Activated naive CD4-positive, alpha-beta T cell treated with anti-CD3 and anti-CD28 coated beads, Interleukin-2, amount 50 U/mL, for 24 hours (primary cell): ENCODE data around the gene ALMS1.

Experiments
- H3K27ac Mint-ChIP-seq: one replicate; pipeline ENCODE4 v1.8.0; 2021; ENCODE audit warnings: mild to moderate bottlenecking, mixed read lengths
- H3K27me3 Mint-ChIP-seq: one replicate; pipeline ENCODE4 v1.8.0; 2021; ENCODE audit warnings: mixed read lengths
- H3K36me3 Mint-ChIP-seq: one replicate; pipeline ENCODE4 v1.8.0; 2021; ENCODE audit warnings: mixed read lengths
- H3K4me1 Mint-ChIP-seq: one replicate; pipeline ENCODE4 v1.8.0; 2021; ENCODE audit warnings: mixed read lengths
- H3K4me3 Mint-ChIP-seq: one replicate; pipeline ENCODE4 v1.8.0; 2021; ENCODE audit warnings: mild to moderate bottlenecking, mixed read lengths
- H3K9me3 Mint-ChIP-seq: one replicate; pipeline ENCODE4 v1.8.0; 2021; ENCODE audit warnings: mixed read lengths

ALMS1 gene

DNA sequence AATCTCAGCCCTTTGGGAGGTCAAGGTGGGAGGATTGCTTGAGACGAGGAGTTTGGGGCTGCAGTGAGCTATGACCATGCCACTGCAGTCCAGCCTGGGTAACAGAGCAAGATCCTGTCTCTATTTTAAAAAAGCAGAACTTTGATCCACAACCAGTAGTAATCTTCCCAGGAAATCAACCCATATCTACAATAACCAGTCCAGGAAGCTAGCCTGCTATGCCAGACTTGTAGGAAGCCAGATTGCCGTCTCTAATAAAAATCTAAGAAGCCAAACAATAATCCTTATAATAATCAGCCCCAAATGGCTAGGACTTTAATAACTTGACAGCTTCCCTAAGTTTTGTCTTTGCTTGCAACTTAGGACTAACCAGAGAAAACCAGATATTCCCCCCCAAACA lies 9.0 kb upstream of the ALMS1 start:
- Mint-ChIP-seq H3K27me3 (peaks cover 22% of the 10 kb centered on the region), H3K9me3 (peaks cover 11% of the 10 kb centered on the region), H3K27ac (no peak overlapping the region), H3K4me3 (no peak overlapping the region), H3K4me1 (no peaks in the 10 kb centered on the region), H3K36me3 (peaks cover 3% of the 10 kb centered on the region)

DNA sequence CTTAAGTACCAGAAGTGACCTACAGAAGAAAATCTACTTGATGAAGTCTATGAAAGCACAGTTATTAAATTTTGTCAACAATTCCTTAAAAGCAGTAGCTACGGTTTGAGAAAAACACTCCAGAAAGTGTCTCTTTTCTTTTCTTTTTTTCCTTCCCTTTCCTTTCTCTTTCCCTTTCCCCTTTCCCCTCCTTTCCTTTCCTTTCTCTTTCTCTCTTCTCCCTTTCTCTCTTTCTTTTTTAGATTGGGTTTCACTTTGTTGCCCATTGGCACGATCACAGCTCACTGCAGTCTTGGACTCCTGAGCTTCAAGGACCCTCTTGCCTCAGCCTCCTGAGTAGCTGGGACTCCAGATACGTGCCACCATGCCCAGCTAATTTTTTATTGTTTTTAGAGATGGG lies 2.6 kb upstream of the ALMS1 start:
- peaks cover 23% of the 10 kb centered on the region for H3K4me1 Mint-ChIP-seq
- no peak overlapping the region for H3K4me3 Mint-ChIP-seq
- no peaks in the 10 kb centered on the region for H3K36me3 Mint-ChIP-seq
- H3K9me3 Mint-ChIP-seq, result no peaks in the 10 kb centered on the region
- no peak overlapping the region for H3K27ac Mint-ChIP-seq
- H3K27me3 Mint-ChIP-seq, result no peaks in the 10 kb centered on the region

DNA sequence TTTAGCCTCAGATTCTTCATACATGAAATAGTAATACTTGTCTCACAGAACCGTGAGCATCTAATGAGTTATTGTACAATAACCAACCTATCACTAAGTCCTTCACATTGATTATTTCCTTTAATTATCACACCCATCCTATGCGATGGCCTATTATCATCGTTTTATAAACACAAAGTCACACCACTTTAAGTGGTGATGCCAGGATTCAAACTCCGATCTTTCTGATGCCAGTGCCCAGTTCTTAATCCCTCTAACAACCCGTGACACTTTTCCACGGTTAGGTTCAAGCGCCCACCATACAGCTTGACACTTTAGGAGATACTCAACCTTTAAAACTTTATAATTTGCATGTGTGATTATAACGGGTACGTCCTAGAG lies 523 bp upstream of the ALMS1 start:
- no peaks in the 10 kb centered on the region for H3K36me3 Mint-ChIP-seq
- H3K9me3 Mint-ChIP-seq, result no peaks in the 10 kb centered on the region
- peaks cover 32% of the 10 kb centered on the region for H3K4me1 Mint-ChIP-seq
- no peaks in the 10 kb centered on the region for H3K27me3 Mint-ChIP-seq
- H3K27ac Mint-ChIP-seq, result peak overlapping the region; percentile 91
- H3K4me3 Mint-ChIP-seq, result peak overlapping the region; percentile 89

DNA sequence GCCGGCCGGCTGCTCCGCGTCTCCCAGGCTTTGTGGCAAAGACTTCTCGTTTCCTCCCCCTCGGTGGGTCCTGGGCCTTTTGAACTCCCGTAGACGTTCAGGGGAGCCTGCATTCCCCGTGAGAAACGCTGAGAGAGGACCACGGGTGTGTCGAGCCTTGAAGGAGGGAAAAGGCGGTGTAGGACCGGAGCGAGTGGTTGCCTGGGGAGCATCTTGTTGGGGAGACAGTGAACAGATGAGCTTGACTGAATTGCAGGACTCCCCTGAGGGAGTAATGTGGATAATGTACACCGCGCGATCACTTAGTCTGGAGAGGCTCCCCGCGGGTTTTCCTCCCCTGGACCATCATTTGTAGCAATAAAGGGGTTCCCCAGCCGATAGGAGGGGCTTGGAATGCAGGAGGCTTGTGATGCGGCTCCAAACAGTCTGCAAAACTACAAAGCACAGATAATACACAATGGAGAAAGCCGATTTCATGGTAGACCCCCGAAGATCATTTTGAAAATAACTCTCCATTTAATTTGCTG lies 769 bp downstream of the ALMS1 start:
- H3K9me3 Mint-ChIP-seq, result no peaks in the 10 kb centered on the region
- H3K27me3 Mint-ChIP-seq, result no peaks in the 10 kb centered on the region
- peak overlapping the region; percentile 89 for H3K4me3 Mint-ChIP-seq
- H3K4me1 Mint-ChIP-seq, result peaks cover 36% of the 10 kb centered on the region
- peak overlapping the region; percentile 63 for H3K27ac Mint-ChIP-seq
- H3K36me3 Mint-ChIP-seq, result no peaks in the 10 kb centered on the region

DNA sequence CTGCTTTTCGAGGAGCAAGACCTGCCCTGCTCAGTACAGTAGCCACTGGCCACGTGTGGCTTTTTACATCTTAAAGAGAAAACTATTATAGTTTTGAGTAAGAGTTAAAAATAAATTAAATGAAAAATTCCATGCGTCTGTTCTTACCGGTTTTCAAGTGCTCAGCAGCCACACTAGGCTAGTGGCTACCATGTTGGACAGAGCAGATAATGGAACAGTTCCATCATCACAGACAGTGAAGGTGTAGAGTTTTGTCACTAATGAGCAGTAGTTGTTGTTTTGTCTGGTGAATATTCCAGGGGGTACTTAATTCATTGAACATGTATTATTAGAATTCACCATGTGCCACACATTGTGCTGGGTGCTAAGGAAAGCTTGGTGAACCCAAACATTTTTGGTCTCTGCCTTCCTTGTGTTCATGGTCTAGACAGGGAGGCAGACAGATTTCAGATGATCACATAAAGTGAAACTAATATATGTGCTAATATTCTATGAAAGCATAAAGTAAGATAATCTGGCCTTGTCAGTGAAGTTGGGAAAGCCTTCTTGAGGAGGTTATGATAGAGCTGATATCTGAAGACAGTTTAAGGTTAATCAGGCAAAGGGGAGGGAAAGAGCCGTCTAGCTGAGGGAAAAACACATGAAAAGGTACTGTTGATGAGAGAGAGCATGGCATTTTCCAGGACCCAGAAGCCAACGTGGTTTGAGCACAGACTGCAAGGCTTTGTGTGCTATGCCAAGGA lies 1.4 kb downstream of the ALMS1 start:
- H3K27me3 Mint-ChIP-seq, result no peaks in the 10 kb centered on the region
- no peaks in the 10 kb centered on the region for H3K36me3 Mint-ChIP-seq
- H3K4me3 Mint-ChIP-seq, result peak overlapping the region; percentile 89
- no peaks in the 10 kb centered on the region for H3K9me3 Mint-ChIP-seq
- H3K27ac Mint-ChIP-seq, result no peak overlapping the region
- H3K4me1 Mint-ChIP-seq, result peaks cover 40% of the 10 kb centered on the region

DNA sequence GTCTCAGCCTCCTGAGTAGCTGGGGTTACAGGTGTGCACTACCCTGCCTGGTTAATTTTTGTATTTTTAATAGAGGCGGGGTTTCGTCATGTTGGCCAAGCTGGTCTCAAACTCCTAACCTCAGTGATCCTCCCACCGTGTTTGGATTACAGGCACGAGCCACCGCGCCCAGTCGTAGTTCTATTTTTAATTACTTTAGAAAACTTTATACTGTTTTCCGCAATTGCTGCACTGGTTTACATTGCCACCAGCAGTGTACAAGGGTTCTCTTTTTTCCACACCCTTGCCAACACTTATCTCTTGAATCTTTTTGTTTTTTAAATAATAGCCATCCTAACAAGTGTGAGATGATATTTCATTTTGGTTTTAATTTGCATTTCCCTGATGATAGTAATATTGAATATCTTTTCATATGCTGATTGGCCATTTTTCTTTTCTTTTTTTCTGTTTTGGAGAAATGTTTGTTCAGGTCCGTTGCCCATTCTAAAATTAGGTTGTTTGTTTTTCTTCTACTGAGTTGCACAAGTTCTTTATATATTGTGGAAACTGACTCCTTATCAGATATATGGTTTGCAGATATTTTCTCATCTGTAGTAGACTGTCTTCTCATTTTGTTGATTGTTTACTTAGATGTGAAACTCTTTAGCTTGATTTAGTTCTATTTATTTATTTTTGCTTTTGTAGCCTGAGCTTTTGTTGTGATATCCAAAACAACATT lies 16.9 kb downstream of the ALMS1 start:
- peaks cover 31% of the 10 kb centered on the region for H3K9me3 Mint-ChIP-seq
- peaks cover 54% of the 10 kb centered on the region for H3K36me3 Mint-ChIP-seq
- no peaks in the 10 kb centered on the region for H3K27me3 Mint-ChIP-seq
- H3K4me3 Mint-ChIP-seq, result no peak overlapping the region
- H3K27ac Mint-ChIP-seq, result no peak overlapping the region
- H3K4me1 Mint-ChIP-seq, result peaks cover 28% of the 10 kb centered on the region

DNA sequence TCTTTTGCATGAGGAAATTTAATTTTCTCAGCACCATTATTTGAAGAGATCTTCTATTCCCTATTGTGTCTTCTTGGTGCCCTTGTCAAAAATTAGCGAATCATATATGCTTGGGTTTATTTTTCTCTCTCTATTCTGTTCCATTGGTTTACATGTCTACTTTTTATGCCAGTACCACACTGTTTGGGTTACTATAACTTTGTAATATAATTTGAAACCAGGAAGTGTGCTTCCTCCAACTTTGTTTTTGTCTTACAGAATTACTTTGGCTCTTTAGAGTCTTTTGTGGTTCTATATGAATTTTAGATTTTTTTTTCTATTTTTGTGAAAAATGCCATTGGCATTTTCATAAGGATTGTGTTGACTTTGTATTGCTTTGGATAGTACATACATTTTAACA lies 17.6 kb downstream of the ALMS1 start:
- Mint-ChIP-seq H3K27ac (no peak overlapping the region), H3K4me3 (no peak overlapping the region), H3K27me3 (no peaks in the 10 kb centered on the region), H3K4me1 (peaks cover 28% of the 10 kb centered on the region), H3K9me3 (peaks cover 28% of the 10 kb centered on the region), H3K36me3 (peaks cover 49% of the 10 kb centered on the region)

DNA sequence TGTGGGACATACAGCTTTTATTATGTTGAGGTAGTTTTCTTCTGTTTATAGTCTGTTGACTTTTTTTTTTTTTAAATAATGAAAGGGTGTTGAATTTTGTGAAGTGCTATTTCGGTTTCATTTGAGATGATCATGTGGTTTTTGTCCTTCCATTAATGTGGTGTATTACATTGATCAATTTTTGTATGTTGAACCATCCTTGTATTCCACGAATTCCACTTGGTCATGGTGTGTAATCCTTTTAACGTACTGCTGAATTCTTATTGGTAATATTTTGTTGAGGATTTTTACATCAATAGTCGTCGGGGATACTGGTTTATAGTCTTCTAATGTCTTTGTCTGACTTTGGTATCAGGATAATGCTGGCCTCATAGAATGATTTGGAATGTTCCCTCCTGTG lies 18.8 kb downstream of the ALMS1 start:
- Mint-ChIP-seq H3K4me3 (no peak overlapping the region), H3K27me3 (no peaks in the 10 kb centered on the region), H3K36me3 (peaks cover 44% of the 10 kb centered on the region), H3K9me3 (peaks cover 21% of the 10 kb centered on the region), H3K27ac (no peak overlapping the region), H3K4me1 (peaks cover 28% of the 10 kb centered on the region)

DNA sequence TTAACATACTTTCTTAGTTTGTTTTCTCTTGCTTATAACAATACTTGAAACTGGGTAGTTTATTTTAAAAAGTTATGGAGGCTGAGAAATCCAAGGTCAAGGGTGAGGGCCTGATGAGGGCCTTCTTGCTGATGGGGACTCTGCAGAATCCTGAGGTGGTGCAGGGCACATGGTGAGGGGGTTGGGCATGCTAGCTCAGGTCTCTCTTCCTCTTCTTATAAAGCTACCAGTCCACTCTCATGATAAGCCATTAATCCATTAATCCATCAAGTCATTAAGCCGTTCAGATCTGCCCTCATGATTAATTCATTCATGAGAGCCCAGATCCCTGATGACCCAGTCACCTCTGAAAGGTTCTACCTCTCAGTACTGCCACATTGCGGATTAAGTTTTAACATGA lies 21.4 kb downstream of the ALMS1 start:
- Mint-ChIP-seq H3K27ac (no peak overlapping the region), H3K36me3 (peaks cover 41% of the 10 kb centered on the region)

DNA sequence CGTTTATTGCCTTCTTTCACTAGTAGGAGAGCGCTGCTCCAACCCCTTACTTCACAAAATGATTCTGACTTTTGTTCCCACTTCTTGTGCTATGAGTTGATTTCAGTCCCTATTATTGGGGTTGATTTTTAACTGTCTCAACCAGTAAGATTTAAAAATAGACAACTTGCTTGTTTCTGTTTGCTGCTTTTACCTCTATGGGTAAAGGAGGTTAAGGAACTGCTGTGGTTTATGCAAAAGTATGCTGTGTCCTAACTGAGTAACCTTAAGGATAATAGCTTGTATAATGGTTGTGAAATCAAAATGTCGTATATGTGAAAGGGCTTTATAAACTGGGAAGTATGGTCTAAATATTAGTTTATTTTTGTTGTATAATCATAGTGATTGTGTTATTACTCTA lies 22.6 kb downstream of the ALMS1 start:
- Mint-ChIP-seq H3K9me3 (peaks cover 18% of the 10 kb centered on the region), H3K4me1 (peaks cover 19% of the 10 kb centered on the region), H3K36me3 (peaks cover 39% of the 10 kb centered on the region), H3K4me3 (no peak overlapping the region), H3K27me3 (no peaks in the 10 kb centered on the region), H3K27ac (no peak overlapping the region)

More for the DNA sequence above, 21.4 kb downstream of the ALMS1 start:
- no peaks in the 10 kb centered on the region for H3K27me3 Mint-ChIP-seq
- peaks cover 19% of the 10 kb centered on the region for H3K9me3 Mint-ChIP-seq
- peaks cover 25% of the 10 kb centered on the region for H3K4me1 Mint-ChIP-seq
- H3K4me3 Mint-ChIP-seq, result no peak overlapping the region

DNA sequence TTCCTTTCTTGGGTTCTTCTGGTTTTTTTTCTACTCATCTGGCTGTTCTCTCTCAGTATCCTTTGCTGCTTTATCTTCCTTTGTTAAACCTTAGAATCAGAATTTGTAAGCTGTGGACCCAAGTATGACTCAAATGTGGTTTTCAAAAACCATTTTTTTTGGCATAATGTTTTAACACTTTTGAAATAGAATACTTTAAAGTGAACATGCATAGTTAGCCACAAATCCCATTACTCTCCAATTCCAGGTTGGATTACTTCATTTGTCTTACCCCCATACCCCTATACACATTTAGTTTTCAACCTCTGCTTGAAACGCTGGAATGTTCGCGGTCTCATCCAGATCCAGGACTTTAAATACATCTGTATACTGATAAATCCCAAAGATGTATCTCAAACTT lies 29.1 kb downstream of the ALMS1 start:
- no peak overlapping the region for H3K27ac Mint-ChIP-seq
- peaks cover 22% of the 10 kb centered on the region for H3K36me3 Mint-ChIP-seq
- H3K4me1 Mint-ChIP-seq, result peaks cover 15% of the 10 kb centered on the region
- no peak overlapping the region for H3K4me3 Mint-ChIP-seq
- no peaks in the 10 kb centered on the region for H3K27me3 Mint-ChIP-seq
- H3K9me3 Mint-ChIP-seq, result no peaks in the 10 kb centered on the region

DNA sequence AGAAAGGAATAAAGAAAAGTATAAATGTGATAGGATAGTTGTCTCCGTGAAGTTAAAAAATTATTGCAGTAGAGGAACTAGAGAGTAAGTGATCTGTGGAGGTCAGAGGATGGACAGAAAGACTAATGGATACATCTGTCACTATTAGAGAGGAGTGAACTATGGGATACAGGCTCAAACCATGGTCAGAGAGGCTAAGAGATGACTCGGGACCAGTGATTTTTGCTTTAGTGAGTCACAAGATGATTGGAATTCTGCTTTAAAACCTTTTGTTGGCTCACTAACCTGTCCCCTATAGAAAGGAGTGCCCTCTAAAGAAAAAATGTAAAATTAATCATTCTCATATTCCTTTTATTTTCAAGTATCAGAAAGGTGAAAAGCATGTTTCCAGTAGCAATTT lies 30.3 kb downstream of the ALMS1 start:
- no peak overlapping the region for H3K27ac Mint-ChIP-seq
- no peak overlapping the region for H3K4me3 Mint-ChIP-seq
- peaks cover 15% of the 10 kb centered on the region for H3K4me1 Mint-ChIP-seq
- H3K36me3 Mint-ChIP-seq, result peaks cover 17% of the 10 kb centered on the region
- H3K27me3 Mint-ChIP-seq, result no peaks in the 10 kb centered on the region
- H3K9me3 Mint-ChIP-seq, result no peaks in the 10 kb centered on the region

DNA sequence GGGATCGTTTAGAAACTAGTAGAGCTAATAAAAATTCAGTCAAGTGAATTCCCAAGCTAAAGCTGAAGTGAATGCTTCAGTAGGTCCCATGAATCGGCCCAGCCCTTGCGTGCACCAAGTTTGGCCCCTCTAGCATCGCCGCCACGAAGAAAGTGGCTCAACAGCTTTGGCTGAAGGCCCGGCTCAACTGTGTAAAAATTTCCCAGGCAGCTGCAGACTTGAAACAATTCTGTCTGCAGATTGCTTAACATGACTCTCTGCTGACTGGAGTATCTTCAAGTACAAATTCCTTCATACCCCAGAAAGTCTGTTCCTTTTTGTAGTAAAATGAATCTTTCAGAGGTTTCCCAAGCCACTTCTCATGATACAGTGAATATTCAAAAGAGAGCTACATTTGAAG lies 32.7 kb downstream of the ALMS1 start:
- Mint-ChIP-seq H3K4me3 (no peak overlapping the region), H3K4me1 (peaks cover 9% of the 10 kb centered on the region), H3K9me3 (no peaks in the 10 kb centered on the region), H3K36me3 (peaks cover 6% of the 10 kb centered on the region), H3K27me3 (no peaks in the 10 kb centered on the region), H3K27ac (no peak overlapping the region)

DNA sequence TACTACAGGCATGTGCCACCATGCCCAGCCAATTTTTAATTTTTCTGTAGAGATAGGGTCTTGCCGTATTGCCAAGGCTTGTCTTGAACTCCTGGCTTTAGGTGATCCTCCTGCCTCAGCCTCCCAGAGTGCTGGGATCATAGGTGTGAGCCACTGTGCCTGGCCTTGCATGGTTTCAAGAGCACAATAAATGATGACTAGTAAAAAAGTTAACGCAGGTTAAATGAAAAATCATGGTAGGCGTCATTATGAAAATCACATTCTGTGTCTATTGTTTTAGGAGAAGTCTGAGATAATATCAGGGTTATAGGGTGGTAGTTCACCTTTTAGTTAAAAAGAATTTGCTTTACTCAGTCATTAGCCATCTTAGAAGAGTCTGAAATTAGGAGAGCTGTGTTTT lies 38.3 kb downstream of the ALMS1 start:
- no peak overlapping the region for H3K27ac Mint-ChIP-seq
- peaks cover 19% of the 10 kb centered on the region for H3K36me3 Mint-ChIP-seq
- H3K27me3 Mint-ChIP-seq, result no peaks in the 10 kb centered on the region
- H3K4me3 Mint-ChIP-seq, result no peak overlapping the region
- H3K4me1 Mint-ChIP-seq, result no peaks in the 10 kb centered on the region
- no peaks in the 10 kb centered on the region for H3K9me3 Mint-ChIP-seq

DNA sequence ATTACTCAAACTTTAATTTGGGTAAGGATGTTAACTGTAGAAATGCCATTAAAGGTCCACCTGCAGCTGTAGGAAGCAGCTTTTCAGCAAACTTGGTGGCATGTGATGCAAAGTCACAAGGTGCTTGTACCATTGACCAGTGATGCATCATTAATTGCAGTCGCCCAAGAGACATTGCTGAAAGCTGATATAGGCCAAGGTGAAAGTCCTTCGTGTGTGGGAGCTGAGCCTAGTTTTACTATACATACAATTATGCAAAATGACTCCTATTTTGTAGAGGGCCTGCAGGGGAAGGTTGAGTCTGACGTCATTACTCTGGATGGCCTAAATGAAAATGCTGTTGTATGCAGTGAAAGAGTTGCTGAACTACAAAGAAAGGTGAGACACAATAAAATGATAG lies 40.5 kb downstream of the ALMS1 start:
- no peaks in the 10 kb centered on the region for H3K9me3 Mint-ChIP-seq

DNA sequence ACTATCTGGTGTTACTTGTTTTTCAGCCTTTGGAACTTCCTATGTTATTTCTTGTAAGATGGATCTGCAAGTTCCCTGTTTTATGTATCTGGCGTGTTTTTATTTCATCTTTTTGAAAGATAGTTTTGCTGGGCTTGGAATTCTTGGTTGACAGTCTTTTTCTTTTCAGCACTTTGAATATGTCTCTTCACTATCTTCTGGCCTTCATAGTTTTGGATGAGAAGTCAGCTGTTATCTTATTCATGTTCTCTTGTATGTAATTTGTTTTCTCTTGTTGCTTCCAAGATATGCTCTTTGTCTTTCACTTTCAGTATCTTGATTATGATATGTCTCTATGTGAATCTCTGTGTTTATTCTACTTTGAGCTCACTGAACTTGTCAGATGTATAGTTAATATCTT lies 50.4 kb downstream of the ALMS1 start:
- peaks cover 11% of the 10 kb centered on the region for H3K36me3 Mint-ChIP-seq

More for the DNA sequence above, 40.5 kb downstream of the ALMS1 start:
- Mint-ChIP-seq H3K27ac (no peak overlapping the region), H3K36me3 (peaks cover 22% of the 10 kb centered on the region), H3K27me3 (no peaks in the 10 kb centered on the region), H3K4me1 (no peaks in the 10 kb centered on the region), H3K4me3 (no peak overlapping the region)

More for the DNA sequence above, 50.4 kb downstream of the ALMS1 start:
- H3K4me3 Mint-ChIP-seq, result no peak overlapping the region
- no peaks in the 10 kb centered on the region for H3K4me1 Mint-ChIP-seq
- no peak overlapping the region for H3K27ac Mint-ChIP-seq
- no peaks in the 10 kb centered on the region for H3K27me3 Mint-ChIP-seq
- H3K9me3 Mint-ChIP-seq, result no peaks in the 10 kb centered on the region
